Superior temporal gyrus (tissue), 1 donor: ENCODE results near the gene LCN10.

Source experiments
- DNase-seq: peaks from one replicate; pipeline ENCODE4 v3.0.0-alpha.2; 2016; ENCODE audit errors: extremely low spot score

Gene LCN10

DNA sequence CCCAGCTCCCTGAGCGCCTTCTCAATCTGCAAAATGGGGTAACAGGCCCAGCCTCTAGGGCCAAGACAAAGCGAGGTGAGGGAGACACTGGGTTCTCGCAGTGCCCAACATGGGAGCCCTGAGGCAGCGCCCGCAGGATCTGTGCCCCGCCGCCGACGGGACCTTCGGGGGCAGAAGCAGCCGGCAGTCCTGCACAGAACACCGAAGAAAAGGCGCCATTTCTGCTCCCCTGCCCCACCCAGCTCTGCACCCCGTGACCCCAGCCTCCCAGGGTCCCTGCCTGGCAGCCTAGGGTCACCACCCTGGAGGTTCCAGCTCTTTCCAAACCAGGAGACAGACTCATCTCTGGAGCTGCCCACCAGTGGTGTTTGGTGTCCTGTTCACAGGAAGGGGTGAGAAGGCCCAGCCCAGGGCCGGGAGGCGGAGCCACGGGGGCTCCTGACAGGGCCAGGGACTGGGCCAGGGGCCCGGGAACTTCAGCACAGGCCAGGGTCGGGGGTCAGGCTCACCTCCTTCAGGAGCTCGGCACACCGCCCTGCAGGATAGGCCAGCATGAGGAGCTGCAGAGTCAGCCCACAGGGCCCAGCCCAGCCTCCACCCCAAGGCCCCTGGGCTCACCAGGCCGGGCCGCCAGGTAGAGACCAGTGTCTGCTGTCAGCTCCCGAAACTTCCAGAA lies 12.0 kb upstream of the LCN10 start:
- DNase-seq = no peak

DNA sequence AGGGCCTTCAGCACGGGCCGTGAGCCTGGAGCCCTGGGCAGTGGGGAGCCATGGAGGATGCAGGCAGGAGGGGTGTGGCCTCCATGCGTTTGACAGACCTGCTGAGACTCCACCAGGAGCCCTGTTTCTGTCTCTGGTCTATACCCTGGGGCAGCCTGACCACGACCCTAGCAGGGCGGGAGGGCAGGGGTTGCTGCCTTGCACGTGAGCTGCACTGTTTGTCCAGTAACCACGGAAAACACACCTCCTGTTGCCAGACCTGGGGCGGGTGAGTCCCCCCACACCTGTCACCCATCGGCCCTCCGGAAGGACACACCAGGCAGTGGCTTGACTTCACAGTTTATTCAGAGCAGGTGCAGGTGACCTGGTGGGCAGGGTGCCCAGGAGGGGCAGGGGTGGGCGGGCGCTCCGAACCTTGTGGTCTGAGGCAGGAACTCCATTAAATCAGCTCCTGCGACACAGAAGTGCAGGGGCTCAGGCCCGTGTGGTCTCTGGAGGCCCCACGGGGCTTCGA lies 11.4 kb upstream of the LCN10 start:
- no peak for DNase-seq

DNA sequence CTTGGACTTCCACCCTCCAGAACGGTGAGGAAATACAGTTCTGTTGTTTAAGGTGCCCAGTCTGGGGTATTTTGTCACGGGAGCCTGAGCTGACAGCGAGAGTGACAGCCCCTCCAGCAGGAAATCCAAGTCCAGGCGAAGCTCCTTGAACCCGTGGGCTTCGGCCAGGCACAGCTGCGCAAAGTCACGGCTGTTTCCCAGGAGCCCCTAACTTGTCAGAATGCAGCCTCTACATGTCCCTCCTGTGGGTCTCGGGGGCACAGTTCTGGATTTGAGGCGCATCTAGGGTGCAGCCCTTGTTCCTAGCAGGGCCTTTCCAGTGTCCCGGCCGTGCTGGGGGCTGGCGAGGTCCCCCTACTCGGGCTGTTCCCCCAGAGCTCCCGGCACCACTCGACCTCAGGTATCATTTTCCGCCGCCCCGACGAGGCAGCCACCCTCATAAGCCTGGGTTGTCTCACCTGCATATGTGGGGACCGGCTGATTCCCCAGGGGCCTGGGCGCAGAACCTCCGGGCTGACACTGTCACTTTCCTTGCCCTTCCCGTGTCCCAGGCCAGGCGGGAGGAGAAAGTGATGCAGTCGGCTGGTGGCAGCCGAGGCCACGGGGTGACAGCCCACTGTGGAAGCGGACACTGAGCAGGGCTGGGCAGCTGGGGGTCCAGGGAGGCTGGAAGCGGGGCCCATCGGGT lies 10.8 kb upstream of the LCN10 start:
- DNase-seq = no peak

GRCh38 chr9:136751814-136752213 lies 9.1 kb upstream of the LCN10 start:
- DNase-seq = no peak

GRCh38 chr9:136751244-136751643 lies 8.5 kb upstream of the LCN10 start:
- DNase-seq = no peak

GRCh38 chr9:136750526-136750925 lies 7.8 kb upstream of the LCN10 start:
- no peak for DNase-seq

- DNase-seq = no peak
These were observed 6.2 kb upstream of the LCN10 start for GRCh38 chr9:136748666-136749611.

DNA sequence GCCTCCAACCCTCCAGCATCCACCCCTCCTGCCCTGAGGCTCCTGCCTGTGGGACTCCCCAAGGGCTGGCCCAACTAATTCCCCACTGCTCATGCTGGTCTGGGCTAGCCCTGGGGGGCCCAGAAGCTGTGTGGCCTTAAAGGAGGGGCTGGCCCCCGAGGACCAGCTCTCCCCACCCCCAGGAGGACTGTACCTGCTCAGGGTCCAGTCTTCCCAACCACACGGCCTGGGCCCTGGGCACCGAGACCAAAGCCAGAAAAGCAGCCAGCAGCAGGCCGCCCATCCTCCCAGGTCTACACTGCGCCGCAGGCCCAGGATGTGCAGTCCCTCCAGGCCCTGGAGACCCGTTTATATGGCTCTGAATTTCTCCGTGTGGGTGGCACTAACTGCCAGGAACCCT lies 5.5 kb upstream of the LCN10 start, which contains the start of gene LCN6:
TSS of gene LCN6 (minus strand) at position 325 of the 400 bp plus-strand sequence. CDS start at position 283, 42 bp downstream.
- no peak for DNase-seq

DNA sequence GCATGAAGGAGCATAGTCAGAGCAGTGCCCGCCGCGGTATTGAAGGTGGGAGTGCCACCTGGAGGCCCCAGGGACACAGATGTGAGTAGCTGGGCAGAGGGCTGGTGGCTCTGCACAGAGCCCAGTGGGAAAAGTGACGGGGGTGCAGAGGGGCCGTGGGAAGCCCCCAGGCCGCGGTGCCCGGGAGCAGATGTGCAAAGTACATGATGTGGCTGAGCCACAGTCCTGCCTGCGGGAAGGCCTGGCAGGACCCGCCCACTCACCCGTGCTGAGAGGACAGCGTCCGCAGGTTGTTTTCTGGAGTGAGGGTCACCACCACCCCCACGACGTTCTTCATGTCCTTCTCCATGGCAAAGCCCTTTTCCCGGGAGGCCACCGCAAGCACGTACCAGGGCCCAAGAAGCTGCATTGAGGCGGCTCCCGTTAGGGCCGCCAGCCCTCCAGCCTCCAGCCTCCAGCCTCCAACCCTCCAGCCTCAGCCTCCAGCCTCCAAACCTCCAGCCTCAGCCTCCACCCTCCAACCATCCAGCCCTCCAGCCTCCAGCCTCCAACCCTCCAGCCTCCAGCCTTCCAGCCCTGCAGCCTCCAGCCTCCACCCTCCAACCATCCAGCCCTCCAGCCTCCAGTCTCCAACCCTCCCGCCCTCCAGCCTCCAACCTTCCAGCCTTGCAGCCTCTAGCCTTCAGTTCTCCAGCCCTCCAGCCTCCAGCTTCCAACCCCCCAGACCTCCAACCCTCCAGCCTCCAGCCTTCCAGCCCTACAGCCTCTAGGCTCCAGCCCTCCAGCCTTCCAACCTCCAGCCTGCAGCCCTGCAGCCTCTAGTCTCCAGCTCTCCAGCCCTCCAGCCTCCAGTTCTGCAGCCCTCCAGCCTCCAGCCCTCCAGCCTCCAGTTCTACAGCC lies 4.7 kb upstream of the LCN10 start:
- DNase-seq = no peak

DNA sequence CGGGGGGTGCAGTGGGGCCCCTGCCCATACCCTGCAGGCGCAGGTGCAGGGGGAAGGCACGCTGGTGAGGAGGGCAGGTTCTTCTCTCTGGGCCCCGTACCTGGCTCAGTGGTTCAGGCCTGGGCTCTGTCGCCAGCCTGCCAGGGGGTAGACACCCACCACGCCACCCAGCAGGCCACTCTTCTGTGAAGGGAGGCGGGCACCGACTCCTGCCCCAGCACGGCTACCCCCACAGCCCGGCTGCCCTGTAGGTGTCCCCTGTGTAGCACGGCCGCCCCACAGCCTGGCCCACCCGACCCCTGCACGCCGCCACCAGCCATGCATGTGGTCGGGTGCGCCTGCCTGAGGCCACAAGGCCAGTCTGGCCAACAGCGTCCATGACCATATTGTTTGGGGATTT lies 3.9 kb upstream of the LCN10 start:
- DNase-seq = no peak

- DNase-seq = no peak
These were observed 3.4 kb upstream of the LCN10 start for GRCh38 chr9:136746155-136746490.

DNA sequence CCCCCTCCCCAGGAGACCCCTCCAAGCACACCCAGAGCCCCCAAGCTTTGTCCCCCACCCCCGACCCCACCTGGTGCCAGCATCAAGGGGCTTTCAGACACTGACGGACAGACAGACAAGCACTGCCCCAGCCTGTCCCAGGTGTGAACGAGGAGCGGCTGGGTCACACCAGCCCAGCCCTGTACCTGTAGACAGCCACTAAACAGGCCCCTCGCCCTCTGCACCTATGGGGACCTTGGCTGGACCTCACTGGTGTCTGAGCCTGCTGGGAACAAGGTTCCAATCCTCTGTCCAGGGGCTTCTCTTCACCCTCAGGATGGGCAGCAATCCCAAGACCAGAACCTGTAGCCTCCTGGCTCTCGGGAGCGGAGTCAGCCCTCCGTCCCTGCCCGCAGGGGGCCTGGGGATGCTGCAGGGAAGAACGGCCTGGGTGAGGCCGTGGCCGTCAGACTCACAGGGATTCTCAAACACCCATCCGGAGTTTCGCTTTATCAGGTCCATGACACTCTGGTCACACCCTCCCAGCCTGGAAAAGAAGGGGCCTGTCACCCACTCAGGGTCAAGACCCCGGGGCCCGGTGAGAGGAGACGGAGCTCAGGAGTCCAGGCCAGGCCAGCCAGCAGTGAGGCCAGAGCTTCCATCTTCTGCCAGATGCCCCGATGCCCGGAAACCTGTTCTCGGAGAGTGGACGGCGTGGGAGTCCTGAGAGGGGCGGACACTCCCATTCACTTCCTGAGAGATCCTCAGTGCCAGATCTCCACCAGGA lies 2.8 kb upstream of the LCN10 start:
- DNase-seq = no peak

GRCh38 chr9:136744773-136745172 lies 2.0 kb upstream of the LCN10 start:
- DNase-seq = no peak

DNA sequence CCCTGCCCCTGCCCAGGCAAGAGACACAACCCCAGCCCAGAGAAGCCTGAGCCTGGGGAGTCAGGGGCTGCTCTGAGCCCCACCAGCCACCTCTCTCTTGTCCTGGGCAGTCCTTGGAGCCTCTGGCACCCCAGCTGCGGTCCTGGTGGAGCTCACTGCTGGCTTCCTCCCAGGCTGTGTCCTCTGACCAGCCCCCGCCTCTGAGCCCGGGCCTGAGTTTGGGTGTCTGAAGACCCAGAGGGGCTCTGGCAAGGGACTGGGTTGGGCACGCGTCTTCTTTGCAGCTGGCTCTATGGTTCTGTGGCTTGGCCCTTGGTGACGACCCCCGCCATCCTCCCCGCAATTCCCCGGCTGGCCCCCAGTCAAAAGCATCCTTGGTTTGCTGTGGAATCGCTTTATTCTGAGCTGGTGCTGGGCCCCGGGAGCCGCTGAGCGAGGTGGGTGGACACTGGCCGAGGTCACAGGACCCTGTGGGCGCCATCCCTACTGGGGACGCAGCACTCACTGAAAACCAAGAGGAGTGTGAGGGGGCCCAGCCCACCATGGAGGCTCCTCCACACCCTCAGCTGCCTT lies 985 bp upstream of the LCN10 start:
- no peak for DNase-seq

DNA sequence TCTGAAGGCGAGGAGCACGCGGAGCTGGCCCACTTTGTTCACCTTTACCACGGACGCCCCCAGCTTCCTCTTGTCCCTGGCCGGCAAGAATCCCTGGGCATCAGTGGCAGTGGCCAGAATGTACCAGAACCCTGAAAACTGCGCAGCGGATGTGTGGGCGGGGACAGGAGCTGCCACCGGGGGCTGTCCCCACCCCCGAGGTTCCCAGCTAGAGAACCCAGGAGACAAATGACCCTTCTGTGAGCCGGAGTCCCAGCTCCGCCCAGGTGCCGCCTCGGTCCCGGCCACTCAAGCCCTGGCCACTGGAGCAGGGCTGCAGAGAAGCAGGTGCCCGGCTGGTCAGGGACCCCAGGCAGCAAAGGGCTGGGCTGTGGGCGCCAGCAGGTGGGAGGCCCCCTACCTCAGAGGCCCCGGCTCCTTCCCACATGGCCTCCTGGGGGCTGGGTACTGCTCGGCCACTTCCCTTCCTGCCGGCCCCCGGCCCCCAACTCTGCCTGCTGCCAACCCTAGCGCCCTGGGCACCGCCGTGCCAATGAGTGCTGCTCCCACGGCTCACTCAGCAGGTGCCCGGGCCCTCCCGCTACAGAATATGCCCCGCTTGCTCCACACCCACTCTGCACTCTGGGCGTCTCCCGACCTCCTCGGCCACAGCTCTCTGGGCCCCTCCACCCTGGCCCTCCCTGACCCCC lies 713 bp downstream of the LCN10 start:
- DNase-seq = no peak

GRCh38 chr9:136740971-136741882 lies 1.5 kb downstream of the LCN10 start:
- peak; percentile 22 for DNase-seq

- no peak for DNase-seq
These were observed 2.2 kb downstream of the LCN10 start for GRCh38 chr9:136740491-136740890.

- DNase-seq = no peak
These were observed 2.7 kb downstream of the LCN10 start for GRCh38 chr9:136740069-136740468.
